ENCODE measurements around the gene FYB1. TPM values are rescaled to one million over a fixed set of nuclear protein-coding genes. Genes with fewer than 3 reads are reported as not detected.

The FYB1 gene
- total and polyA plus RNA-seq, 2 of the 4 experiments (the other 2 are of a cell fraction), result not detected

DNA sequence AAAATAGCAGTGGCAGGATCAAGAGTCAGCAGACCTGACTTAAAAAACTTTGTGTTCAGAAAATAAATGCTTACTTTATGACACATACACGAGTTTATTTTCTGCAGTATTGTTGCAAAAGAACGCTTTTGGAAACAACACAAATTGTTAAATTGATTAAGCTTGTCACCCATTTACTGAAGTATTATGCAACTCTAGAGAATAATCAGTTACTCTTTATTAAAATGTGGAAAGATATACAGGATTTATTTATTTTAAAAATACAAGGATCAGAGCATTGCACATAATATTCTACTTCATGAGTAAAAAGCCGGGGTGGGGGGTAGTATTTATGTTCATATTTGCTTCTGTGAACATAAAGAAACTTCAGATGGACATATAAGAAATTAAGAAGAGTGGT is 20.0 kb downstream of the FYB1 start:
- no peaks in the 10 kb centered on the region for H4K20me1 ChIP-seq (ENCODE audit: insufficient read depth, low read length)
- no peaks in the 10 kb centered on the region for H3K27me3 ChIP-seq (ENCODE audit: control insufficient read depth, insufficient read depth, low read length)
- no peak overlapping the region for H3K4me2 ChIP-seq (ENCODE audit: low read depth, low read length)
- POLR2A ChIA-PET (ENCODE audit: unreplicated experiment), result no interaction called here
- H3K4me3 ChIP-seq (ENCODE audit: insufficient read depth, low read depth, low read length), result no peak overlapping the region
- H3K14ac ChIP-seq (replicated peaks; ENCODE audit: low read depth, low read length), result no peak overlapping the region
- in situ Hi-C loops (cut with MboI; ENCODE audit: low sequenced_read_pairs) (no loop called here), dilution Hi-C loops (cut with HindIII; ENCODE audit: low sequenced_read_pairs, unreplicated experiment) (no loop called here), intact Hi-C loops (cut with micrococcal nuclease) (no loop called here)
- BruUV-seq (replicated peaks), result no TSS peak
- H4K91ac ChIP-seq (ENCODE audit: insufficient read depth, low read depth, low read length), result no peak overlapping the region
- H3K9me1 ChIP-seq (ENCODE audit: insufficient read depth, low read length), result no peaks in the 10 kb centered on the region
- no peaks in the 10 kb centered on the region for H3K4me1 ChIP-seq (ENCODE audit: control insufficient read depth, insufficient read depth, low read length)
- no peak overlapping the region for H4K5ac ChIP-seq (ENCODE audit: low read depth, low read length)
- H4K8ac ChIP-seq (ENCODE audit: low read depth in 2 of 2, low read length in 2 of 2), result no peak overlapping the region
- no peak overlapping the region for H3K56ac ChIP-seq (ENCODE audit: extremely low read depth, insufficient read depth, low read length)
- no peak overlapping the region for H3K18ac ChIP-seq (ENCODE audit: low read depth, low read length)
- no peak overlapping the region for H3K4ac ChIP-seq (ENCODE audit: low read depth, low read length)
- H2AK9ac ChIP-seq (replicated peaks; ENCODE audit: low read depth, low read length, poor library complexity), result no peak overlapping the region
- no peak overlapping the region for H2BK20ac ChIP-seq (ENCODE audit: low read depth, low read length)
- WGBS, 2 experiments (ENCODE audit: extremely low coverage in 2 of 2, insufficient read length in 1 of 2), result no CpG with 5 or more reads among the region's 3 CpGs
- no peak overlapping the region for H2AFZ ChIP-seq (replicated peaks; ENCODE audit: low read length, poor library complexity)
- no peak overlapping the region for H2BK15ac ChIP-seq (ENCODE audit: low read depth, low read length)
- no peak overlapping the region for H2AK5ac ChIP-seq (ENCODE audit: low read depth, low read length)
- no peak overlapping the region for H3K9ac ChIP-seq (ENCODE audit: low read depth, low read length)
- ATAC-seq (ENCODE audit: low read depth), result no peak
- H3K36me3 ChIP-seq (ENCODE audit: control insufficient read depth, insufficient read depth, low read length), result no peaks in the 10 kb centered on the region
- no peak overlapping the region for H3K23ac ChIP-seq (ENCODE audit: low read depth, low read length)
- no peak for DNase-seq
- H3K9me3 ChIP-seq (ENCODE audit: control insufficient read depth, insufficient read depth, low read length), result no peaks in the 10 kb centered on the region
- CTCF ChIA-PET, result no interaction called here
- no peaks in the 10 kb centered on the region for H3K79me1 ChIP-seq (ENCODE audit: low read depth in 1 of 2, low read length in 2 of 2)
- TF ChIP-seq MAFK (IDR thresholded peaks at IDR 0.05; ENCODE audit: low read depth, low read length) (no peak), FOS (IDR thresholded peaks at IDR 0.05; ENCODE audit: low read depth, low read length) (no peak), RAD21 (IDR thresholded peaks at IDR 0.05; ENCODE audit: low read length) (no peak), SMC3 (IDR thresholded peaks at IDR 0.05; ENCODE audit: low read depth, low read length) (no peak), RCOR1 (IDR thresholded peaks at IDR 0.05; ENCODE audit: insufficient replicate concordance, low read length) (no peak), BHLHE40 (IDR thresholded peaks at IDR 0.05; ENCODE audit: low read depth, low read length) (no peak), RFX5 (IDR thresholded peaks at IDR 0.05; ENCODE audit: low read depth, low read length) (no peak), CEBPB (IDR thresholded peaks at IDR 0.05; ENCODE audit: low read depth, low read length) (no peak), NFE2L2 (IDR thresholded peaks at IDR 0.05; ENCODE audit: low read depth, low read length) (no peak), MXI1 (IDR thresholded peaks at IDR 0.05; ENCODE audit: borderline replicate concordance, low read depth, low read length) (no peak), MAZ (IDR thresholded peaks at IDR 0.05; ENCODE audit: borderline replicate concordance, low read depth, low read length) (no peak), POLR2A (IDR thresholded peaks at IDR 0.05; ENCODE audit: low read depth, low read length) (no peak), CHD1 (IDR thresholded peaks at IDR 0.05; ENCODE audit: low read depth, low read length) (no peak)
- TF ChIP-seq, protein P1, sequence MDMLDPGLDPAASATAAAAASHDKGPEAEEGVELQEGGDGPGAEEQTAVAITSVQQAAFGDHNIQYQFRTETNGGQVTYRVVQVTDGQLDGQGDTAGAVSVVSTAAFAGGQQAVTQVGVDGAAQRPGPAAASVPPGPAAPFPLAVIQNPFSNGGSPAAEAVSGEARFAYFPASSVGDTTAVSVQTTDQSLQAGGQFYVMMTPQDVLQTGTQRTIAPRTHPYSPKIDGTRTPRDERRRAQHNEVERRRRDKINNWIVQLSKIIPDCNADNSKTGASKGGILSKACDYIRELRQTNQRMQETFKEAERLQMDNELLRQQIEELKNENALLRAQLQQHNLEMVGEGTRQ (IDR thresholded peaks at IDR 0.05; ENCODE audit: low read depth, low read length), result no peak
- TF ChIP-seq, protein P2, sequence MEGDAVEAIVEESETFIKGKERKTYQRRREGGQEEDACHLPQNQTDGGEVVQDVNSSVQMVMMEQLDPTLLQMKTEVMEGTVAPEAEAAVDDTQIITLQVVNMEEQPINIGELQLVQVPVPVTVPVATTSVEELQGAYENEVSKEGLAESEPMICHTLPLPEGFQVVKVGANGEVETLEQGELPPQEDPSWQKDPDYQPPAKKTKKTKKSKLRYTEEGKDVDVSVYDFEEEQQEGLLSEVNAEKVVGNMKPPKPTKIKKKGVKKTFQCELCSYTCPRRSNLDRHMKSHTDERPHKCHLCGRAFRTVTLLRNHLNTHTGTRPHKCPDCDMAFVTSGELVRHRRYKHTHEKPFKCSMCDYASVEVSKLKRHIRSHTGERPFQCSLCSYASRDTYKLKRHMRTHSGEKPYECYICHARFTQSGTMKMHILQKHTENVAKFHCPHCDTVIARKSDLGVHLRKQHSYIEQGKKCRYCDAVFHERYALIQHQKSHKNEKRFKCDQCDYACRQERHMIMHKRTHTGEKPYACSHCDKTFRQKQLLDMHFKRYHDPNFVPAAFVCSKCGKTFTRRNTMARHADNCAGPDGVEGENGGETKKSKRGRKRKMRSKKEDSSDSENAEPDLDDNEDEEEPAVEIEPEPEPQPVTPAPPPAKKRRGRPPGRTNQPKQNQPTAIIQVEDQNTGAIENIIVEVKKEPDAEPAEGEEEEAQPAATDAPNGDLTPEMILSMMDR (conservative IDR thresholded peaks at IDR 0.05; ENCODE audit: low read depth, low read length), result no peak
- TF ChIP-seq, protein P3, sequence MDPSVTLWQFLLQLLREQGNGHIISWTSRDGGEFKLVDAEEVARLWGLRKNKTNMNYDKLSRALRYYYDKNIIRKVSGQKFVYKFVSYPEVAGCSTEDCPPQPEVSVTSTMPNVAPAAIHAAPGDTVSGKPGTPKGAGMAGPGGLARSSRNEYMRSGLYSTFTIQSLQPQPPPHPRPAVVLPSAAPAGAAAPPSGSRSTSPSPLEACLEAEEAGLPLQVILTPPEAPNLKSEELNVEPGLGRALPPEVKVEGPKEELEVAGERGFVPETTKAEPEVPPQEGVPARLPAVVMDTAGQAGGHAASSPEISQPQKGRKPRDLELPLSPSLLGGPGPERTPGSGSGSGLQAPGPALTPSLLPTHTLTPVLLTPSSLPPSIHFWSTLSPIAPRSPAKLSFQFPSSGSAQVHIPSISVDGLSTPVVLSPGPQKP (IDR thresholded peaks at IDR 0.05; ENCODE audit: borderline replicate concordance, low read depth, low read length), result no peak
- no peak overlapping the region for H2BK120ac ChIP-seq (ENCODE audit: low read depth, low read length)
- H2BK5ac ChIP-seq (ENCODE audit: low read depth, low read length, poor library complexity, severe bottlenecking), result no peak overlapping the region
- no peak overlapping the region for H3K27ac ChIP-seq (ENCODE audit: insufficient read depth, low read length)
